IPS DF 4.7 (cell line): ENCODE data around the gene UBN1.

ENCODE experiments used
- DNase-seq: peaks from one replicate; pipeline ENCODE4 v3.0.0-alpha.2; 2013; ENCODE audit warnings: low spot score; ENCODE audit errors: extremely low read depth

UBN1 gene

GRCh38 chr16:4846901-4847773, at the start of gene UBN1, which contains the start of gene GLYR1:
Gene UBN1 (plus strand): TSS chr16:4847481. CDS start chr16:4852918, 5,437 bp downstream.
Gene GLYR1 (minus strand): TSS chr16:4847288. CDS start chr16:4847265, 23 bp downstream.
- DNase-seq: peak; percentile 71

- no peak for DNase-seq
These were observed 49.5 kb upstream of the UBN1 start for GRCh38 chr16:4797805-4798252.

GRCh38 chr16:4798456-4798855, 48.8 kb upstream of the UBN1 start:
- DNase-seq: no peak

- DNase-seq: no peak
These were observed 48.0 kb upstream of the UBN1 start for GRCh38 chr16:4799171-4799855.

GRCh38 chr16:4800290-4801041, 46.8 kb upstream of the UBN1 start:
- DNase-seq: no peak

GRCh38 chr16:4801051-4801961, 46.0 kb upstream of the UBN1 start:
- no peak for DNase-seq

- DNase-seq: no peak
These were observed 45.2 kb upstream of the UBN1 start, which contains the start of gene ROGDI for GRCh38 chr16:4801962-4802658. Gene ROGDI (minus strand): TSS chr16:4802633. CDS start chr16:4802571, 62 bp downstream.

- DNase-seq: peak; percentile 60
These were observed 44.5 kb upstream of the UBN1 start for GRCh38 chr16:4802659-4803287.

- DNase-seq: no peak
These were observed 43.9 kb upstream of the UBN1 start for GRCh38 chr16:4803401-4803844.

- no peak for DNase-seq
These were observed 43.2 kb upstream of the UBN1 start for GRCh38 chr16:4803898-4804762.

- no peak for DNase-seq
These were observed 42.0 kb upstream of the UBN1 start for GRCh38 chr16:4805231-4805630.

GRCh38 chr16:4806280-4806679, 41.0 kb upstream of the UBN1 start:
- DNase-seq: no peak

- DNase-seq: no peak
These were observed 36.0 kb upstream of the UBN1 start for GRCh38 chr16:4811242-4811641.

GRCh38 chr16:4811773-4812172, 35.5 kb upstream of the UBN1 start:
- no peak for DNase-seq

GRCh38 chr16:4813251-4814003, 33.9 kb upstream of the UBN1 start:
- DNase-seq: no peak

- no peak for DNase-seq
These were observed 33.2 kb upstream of the UBN1 start for GRCh38 chr16:4814046-4814445.

GRCh38 chr16:4814542-4815173, 32.6 kb upstream of the UBN1 start:
- DNase-seq: no peak
